ENCODE results near the gene MESP1. TPM values are rescaled to one million over a fixed set of nuclear protein-coding genes. Genes with fewer than 3 reads are reported as not detected.

MESP1 gene
- total and polyA plus RNA-seq, 2 of the 13 experiments (the other 11 are each of a cell fraction or from before 2014, with no cell fraction given): not detected

DNA sequence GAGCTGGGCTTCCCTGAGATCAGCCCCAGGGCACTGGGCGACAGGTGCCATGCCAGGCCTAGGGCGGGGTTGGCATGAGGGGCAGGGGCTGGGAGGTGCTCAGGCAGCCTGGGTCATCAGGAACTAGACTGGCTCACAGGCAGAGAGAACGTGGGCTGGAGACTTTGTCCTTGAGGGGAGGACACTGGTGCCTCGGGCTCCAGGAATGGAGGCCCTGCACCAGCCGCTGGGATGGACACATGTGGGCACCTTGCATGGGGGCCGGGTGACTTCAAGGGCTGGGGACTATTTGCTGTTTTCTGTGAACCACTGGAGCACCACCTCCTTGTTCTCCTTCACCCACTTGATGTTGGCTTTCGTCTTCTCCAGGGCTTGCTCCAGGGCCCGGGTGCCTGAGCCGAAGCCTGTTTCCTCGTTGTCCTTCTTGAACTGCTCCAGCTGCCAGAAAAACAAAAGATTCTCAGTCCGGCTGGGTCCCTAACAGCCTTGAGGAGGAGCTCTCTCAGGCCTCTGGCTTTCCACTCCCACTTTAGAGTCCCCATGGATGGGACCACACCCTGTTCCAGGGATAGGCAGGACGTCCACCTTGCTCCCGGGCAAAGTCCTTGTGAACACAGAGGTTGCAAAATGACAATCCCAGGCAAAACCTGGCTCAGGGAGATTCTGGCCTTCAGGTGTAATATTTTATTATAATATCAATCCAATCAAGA lies 34.2 kb upstream of the MESP1 start (continued):
- TF ChIP-seq ZNF552 (CRISPR knock-in tag; IDR thresholded peaks at IDR 0.05; ENCODE audit: borderline replicate concordance): no peak
- TF ChIP-seq, protein P1, sequence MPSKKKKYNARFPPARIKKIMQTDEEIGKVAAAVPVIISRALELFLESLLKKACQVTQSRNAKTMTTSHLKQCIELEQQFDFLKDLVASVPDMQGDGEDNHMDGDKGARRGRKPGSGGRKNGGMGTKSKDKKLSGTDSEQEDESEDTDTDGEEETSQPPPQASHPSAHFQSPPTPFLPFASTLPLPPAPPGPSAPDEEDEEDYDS (CRISPR knock-in tag; IDR thresholded peaks at IDR 0.05): no peak
- TF ChIP-seq ZNF768 (CRISPR knock-in tag; IDR thresholded peaks at IDR 0.05): no peak
- TF ChIP-seq, protein P2, sequence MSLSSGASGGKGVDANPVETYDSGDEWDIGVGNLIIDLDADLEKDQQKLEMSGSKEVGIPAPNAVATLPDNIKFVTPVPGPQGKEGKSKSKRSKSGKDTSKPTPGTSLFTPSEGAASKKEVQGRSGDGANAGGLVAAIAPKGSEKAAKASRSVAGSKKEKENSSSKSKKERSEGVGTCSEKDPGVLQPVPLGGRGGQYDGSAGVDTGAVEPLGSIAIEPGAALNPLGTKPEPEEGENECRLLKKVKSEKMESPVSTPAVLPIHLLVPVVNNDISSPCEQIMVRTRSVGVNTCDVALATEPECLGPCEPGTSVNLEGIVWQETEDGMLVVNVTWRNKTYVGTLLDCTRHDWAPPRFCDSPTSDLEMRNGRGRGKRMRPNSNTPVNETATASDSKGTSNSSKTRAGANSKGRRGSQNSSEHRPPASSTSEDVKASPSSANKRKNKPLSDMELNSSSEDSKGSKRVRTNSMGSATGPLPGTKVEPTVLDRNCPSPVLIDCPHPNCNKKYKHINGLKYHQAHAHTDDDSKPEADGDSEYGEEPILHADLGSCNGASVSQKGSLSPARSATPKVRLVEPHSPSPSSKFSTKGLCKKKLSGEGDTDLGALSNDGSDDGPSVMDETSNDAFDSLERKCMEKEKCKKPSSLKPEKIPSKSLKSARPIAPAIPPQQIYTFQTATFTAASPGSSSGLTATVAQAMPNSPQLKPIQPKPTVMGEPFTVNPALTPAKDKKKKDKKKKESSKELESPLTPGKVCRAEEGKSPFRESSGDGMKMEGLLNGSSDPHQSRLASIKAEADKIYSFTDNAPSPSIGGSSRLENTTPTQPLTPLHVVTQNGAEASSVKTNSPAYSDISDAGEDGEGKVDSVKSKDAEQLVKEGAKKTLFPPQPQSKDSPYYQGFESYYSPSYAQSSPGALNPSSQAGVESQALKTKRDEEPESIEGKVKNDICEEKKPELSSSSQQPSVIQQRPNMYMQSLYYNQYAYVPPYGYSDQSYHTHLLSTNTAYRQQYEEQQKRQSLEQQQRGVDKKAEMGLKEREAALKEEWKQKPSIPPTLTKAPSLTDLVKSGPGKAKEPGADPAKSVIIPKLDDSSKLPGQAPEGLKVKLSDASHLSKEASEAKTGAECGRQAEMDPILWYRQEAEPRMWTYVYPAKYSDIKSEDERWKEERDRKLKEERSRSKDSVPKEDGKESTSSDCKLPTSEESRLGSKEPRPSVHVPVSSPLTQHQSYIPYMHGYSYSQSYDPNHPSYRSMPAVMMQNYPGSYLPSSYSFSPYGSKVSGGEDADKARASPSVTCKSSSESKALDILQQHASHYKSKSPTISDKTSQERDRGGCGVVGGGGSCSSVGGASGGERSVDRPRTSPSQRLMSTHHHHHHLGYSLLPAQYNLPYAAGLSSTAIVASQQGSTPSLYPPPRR (CRISPR knock-in tag; IDR thresholded peaks at IDR 0.05; ENCODE audit: borderline replicate concordance): no peak
- no peak for TF ChIP-seq MED13 (CRISPR knock-in tag; IDR thresholded peaks at IDR 0.05)
- no peak for TF ChIP-seq RARG (CRISPR knock-in tag; IDR thresholded peaks at IDR 0.05; ENCODE audit: low read depth)
- TF ChIP-seq KLF9 (CRISPR knock-in tag; IDR thresholded peaks at IDR 0.05; ENCODE audit: low read depth): no peak
- TF ChIP-seq HDAC2 (CRISPR knock-in tag; IDR thresholded peaks at IDR 0.05): peak; percentile 61; the same call in 1 of the 2 replicates
- no peak for TF ChIP-seq SNRNP70 (IDR thresholded peaks at IDR 0.05; ENCODE audit: low read depth, low read length)
- TF ChIP-seq PHF20 (CRISPR knock-in tag; IDR thresholded peaks at IDR 0.05): no peak
- no peak for TF ChIP-seq PHF8 (CRISPR knock-in tag; IDR thresholded peaks at IDR 0.05)
- TF ChIP-seq REST (IDR thresholded peaks at IDR 0.05; ENCODE audit: borderline replicate concordance in 1 of 2, low read depth in 1 of 2, low read length in 2 of 2): no peak
- TF ChIP-seq ZNF10 (CRISPR knock-in tag; IDR thresholded peaks at IDR 0.05; ENCODE audit: borderline replicate concordance, low read depth): no peak
- TF ChIP-seq ZNF616 (CRISPR knock-in tag; IDR thresholded peaks at IDR 0.05; ENCODE audit: low read depth): no peak
- TF ChIP-seq ZNF431 (CRISPR knock-in tag; IDR thresholded peaks at IDR 0.05; ENCODE audit: borderline replicate concordance, low read depth): no peak
- no peak for TF ChIP-seq ZNF678 (CRISPR knock-in tag; IDR thresholded peaks at IDR 0.05)
- TF ChIP-seq ATF7 (IDR thresholded peaks at IDR 0.05): no peak
- no peak for TF ChIP-seq ATF7 (CRISPR knock-in tag; IDR thresholded peaks at IDR 0.05)
- no peak for TF ChIP-seq DMAP1 (CRISPR knock-in tag; IDR thresholded peaks at IDR 0.05)
- TF ChIP-seq ZNF639 (CRISPR knock-in tag; conservative IDR thresholded peaks at IDR 0.05): no peak

Measured in HepG2 (cell line).